GM21737 (cell line): ENCODE results near the gene CYP26A1.

Experiments used
- ATAC-seq: cut with Tn5 transposase; IDR thresholded peaks from one replicate; pipeline ENCODE4 v1.9.1; 2021; ENCODE audit warnings: mild to moderate bottlenecking, moderate library complexity; ENCODE audit not compliant: unreplicated experiment

CYP26A1 gene

DNA sequence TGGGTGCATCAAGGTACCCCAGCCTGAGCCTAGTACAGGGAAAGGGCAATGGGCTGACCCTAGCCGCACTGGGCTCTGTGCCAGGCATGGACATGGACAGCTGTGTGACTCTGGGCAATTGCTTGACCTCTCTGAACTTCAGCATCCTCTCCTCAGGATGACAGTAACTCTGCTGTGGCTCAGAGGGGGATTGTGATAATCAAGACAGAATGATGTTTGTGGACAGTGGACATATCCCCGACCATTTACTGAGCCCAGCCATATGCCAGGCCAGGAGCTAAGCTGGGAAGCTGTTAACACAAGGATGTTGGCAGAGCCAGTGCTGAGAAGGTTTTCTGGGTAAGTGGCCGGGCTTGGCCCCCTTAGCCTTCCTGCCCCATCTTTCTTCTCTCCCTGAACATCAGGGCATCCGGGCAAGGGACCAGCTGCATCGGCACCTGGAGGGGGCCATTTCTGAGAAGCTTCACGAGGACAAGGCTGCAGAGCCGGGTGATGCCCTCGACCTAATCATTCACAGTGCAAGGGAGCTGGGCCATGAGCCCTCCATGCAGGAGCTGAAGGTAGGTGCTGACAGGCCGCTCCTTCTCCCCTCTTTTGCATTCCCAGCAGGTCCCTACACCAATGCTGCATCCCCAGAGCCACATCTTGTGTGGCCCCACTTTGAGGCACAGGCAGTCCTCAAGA is 9.6 kb upstream of the CYP26A1 start:
- ATAC-seq, result no peak

- ATAC-seq, result no peak
Measured at GRCh38 chr10:93064874-93065660, 8.6 kb upstream of the CYP26A1 start.

GRCh38 chr10:93065675-93066543 is 7.8 kb upstream of the CYP26A1 start:
- ATAC-seq, result no peak

DNA sequence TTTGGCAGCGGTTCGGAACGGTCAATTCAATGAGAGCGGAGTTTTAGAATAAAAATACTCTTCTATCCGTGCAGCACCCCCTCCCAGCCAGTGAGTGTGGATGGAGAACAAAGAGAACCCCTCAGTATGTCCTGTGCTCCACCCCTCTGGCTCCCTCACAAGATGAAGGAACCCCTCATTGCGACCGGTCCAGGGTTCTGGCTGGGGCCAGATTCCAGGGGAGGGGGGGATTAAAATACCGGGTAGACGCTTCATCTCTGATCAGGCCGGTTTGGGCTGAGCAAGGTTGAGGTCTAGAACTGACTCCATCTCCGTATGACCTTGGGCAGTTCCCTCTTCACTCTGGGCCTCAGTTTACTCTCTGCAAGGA is 7.2 kb upstream of the CYP26A1 start:
- ATAC-seq, result no peak

GRCh38 chr10:93067443-93068365 is 6.0 kb upstream of the CYP26A1 start:
- ATAC-seq, result no peak

- ATAC-seq, result no peak
Measured at GRCh38 chr10:93068411-93069244, 5.1 kb upstream of the CYP26A1 start.

DNA sequence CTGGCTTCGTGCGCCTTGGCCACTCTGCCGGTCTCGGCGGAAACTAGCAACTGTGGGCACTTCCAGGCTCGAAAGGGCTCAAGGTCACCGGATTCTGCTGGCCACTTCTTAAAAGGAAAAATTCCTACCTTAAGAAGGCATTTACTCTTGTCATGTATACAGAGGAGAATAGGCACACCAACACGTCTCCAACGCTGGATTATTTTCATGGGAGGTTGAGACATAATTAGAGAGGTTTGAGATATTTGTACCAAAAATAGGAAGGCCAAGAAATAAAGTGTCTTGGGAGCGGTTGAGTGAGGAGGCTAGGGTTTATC is 4.5 kb upstream of the CYP26A1 start:
- ATAC-seq, result no peak

DNA sequence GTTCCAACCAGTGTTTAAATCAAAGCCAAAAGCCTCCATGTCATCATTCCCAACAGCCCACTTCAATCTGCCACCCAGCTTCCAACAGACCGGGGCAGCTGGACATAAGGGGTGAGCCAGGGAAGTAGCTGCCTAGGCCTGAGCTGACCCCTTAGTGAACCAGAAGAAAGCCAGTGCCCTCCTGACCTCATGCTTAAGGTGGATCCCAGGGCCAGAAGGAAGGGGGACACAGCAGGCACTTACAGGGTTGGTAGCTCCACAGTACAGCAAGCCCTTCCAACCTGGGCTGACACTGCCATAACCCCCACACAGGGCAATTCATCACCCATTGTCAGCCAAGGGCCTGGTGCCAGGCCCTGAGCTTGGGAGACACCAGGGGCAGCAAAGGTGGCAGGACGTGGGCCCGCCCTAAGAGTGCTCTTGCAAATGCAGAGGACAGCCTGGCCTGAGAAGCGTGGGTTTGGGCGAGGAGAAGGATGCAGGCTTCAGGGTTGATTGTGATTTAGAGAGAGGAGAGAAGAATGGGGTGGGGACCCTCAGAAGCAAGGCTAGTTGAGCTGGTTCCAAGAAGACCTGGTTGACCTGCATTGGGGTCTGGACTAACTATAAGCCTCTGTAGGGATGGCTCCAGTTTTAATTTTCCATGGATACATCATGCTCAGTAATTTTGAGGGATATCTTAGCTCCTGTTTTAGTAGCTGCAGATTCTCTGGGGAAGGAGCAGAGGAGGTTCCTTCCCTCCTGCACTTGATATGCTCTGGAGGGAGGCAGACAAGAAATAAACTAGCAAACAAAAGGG is 3.1 kb upstream of the CYP26A1 start:
- ATAC-seq, result no peak

DNA sequence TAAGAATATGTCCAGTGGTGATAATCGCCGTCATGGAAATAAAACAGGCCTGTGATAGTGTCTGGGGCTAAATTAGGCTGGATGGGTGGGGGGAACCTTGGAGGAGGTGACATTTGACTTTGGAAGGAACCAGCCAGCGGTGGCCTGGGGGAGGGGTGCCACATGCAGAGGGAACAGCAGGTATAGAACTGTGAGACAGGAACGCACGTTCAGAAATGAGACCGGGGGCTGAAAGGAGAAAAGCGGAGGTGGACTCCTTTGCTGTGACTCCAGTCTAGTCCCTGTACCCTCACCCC is 2.6 kb upstream of the CYP26A1 start:
- no peak for ATAC-seq

GRCh38 chr10:93071674-93072224 is 1.9 kb upstream of the CYP26A1 start:
- ATAC-seq, result no peak

DNA sequence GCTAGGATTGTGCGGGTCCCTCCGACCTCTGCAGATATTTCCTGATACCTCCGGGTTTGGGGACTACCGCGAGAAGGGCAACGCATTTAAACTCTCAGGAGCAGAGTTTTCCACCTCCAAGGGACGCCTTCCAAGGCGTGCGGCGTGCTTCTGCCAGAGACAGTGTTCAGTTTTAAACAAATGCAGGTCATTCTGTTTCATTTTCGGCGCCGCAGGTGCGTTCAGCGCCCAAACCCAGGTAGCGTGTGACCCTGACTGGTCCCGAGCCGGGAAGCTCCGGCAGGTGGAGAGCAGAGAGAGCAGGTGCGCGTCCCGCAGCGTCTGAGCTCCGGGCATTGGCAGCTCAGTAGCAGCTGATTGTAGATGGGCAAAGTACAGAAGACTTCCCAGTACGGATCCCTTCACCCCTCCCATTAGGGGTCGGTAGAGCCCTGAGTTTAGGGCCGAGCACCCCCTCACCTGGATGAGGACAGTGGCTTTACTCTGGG is 1.4 kb upstream of the CYP26A1 start:
- ATAC-seq, result no peak

- no peak for ATAC-seq
Measured at GRCh38 chr10:93072713-93073538, 767 bp upstream of the CYP26A1 start.

DNA sequence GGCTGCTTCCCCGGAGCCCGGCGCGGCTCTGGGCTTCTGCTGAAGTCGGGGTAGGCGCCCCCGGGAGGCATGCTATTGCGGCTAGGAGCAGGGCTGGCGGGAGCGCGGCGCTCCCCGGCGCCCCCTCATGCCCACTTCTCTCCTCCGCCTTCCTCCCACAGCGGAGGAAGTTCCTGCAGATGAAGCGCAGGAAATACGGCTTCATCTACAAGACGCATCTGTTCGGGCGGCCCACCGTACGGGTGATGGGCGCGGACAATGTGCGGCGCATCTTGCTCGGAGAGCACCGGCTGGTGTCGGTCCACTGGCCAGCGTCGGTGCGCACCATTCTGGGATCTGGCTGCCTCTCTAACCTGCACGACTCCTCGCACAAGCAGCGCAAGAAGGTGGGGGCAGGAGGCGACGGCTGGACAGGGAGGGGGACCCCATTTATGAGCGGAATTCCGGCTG is 479 bp downstream of the CYP26A1 start:
- no peak for ATAC-seq

DNA sequence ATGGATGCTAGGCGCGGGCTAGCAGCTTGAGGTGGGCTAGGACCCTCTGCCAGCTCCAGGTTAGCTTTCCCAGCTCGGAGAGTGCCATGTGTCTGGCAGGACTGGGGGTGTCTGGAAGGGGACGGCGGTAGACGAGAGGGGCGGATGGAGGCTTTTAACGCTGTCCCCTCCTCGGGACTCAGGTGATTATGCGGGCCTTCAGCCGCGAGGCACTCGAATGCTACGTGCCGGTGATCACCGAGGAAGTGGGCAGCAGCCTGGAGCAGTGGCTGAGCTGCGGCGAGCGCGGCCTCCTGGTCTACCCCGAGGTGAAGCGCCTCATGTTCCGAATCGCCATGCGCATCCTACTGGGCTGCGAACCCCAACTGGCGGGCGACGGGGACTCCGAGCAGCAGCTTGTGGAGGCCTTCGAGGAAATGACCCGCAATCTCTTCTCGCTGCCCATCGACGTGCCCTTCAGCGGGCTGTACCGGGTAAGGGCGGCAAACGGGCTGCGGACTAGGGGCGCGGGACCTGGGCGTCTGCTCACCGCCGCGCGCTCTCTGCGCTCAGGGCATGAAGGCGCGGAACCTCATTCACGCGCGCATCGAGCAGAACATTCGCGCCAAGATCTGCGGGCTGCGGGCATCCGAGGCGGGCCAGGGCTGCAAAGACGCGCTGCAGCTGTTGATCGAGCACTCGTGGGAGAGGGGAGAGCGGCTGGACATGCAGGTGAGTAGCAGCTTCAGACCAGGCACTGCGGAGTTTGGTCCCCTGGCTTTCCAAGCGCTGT is 1.1 kb downstream of the CYP26A1 start:
- ATAC-seq, result no peak

GRCh38 chr10:93075369-93076221 is 1.9 kb downstream of the CYP26A1 start:
- no peak for ATAC-seq

- no peak for ATAC-seq
Measured at GRCh38 chr10:93076871-93077270, 3.2 kb downstream of the CYP26A1 start.
